Karpas-422 (cell line): Measurements from ENCODE around the gene ITM2C. TPM values are rescaled to one million over a fixed set of nuclear protein-coding genes. Genes with fewer than 3 reads are reported as not detected.

Experiments used
- DNase-seq: peaks from one replicate; pipeline ENCODE4 v3.0.0-alpha.2; 2015
- H2AFZ ChIP-seq: fragments of 200-600 bp; sonication (generic); 2 replicates; pipeline ENCODE4 v1.6.1; 2014; ENCODE audit warnings: antibody characterized with exemption, low read length, mixed read lengths
- H3K27ac ChIP-seq: fragments of 200-600 bp; sonication (generic); 2 replicates; pipeline ENCODE4 v1.5.1; 2014; ENCODE audit warnings: mild to moderate bottlenecking, low read length, moderate library complexity
- H3K27me3 ChIP-seq: fragments of 200-600 bp; sonication (generic); 2 replicates; pipeline ENCODE4 v1.6.1; 2014; ENCODE audit warnings: low read length, mixed read lengths
- H3K36me3 ChIP-seq: fragments of 200-600 bp; sonication (generic); 2 replicates; pipeline ENCODE4 v1.6.1; 2014; ENCODE audit warnings: low read length, mixed read lengths; ENCODE audit not compliant: insufficient read depth
- H3K4me1 ChIP-seq: fragments of 200-600 bp; sonication (generic); 2 replicates; pipeline ENCODE4 v1.6.1; 2014; ENCODE audit warnings: mild to moderate bottlenecking, low read length, mixed read lengths
- H3K4me2 ChIP-seq: fragments of 200-600 bp; sonication (generic); 2 replicates; pipeline ENCODE4 v1.6.1; 2014; ENCODE audit warnings: low read length, low read depth, mild to moderate bottlenecking; ENCODE audit not compliant: poor library complexity, severe bottlenecking
- H3K4me3 ChIP-seq: fragments of 200-600 bp; sonication (generic); 2 replicates; pipeline ENCODE4 v1.5.1; 2014; ENCODE audit warnings: mild to moderate bottlenecking, antibody characterized with exemption, low read length, mixed read lengths
- H3K79me2 ChIP-seq: fragments of 200-600 bp; sonication (generic); 2 replicates; pipeline ENCODE4 v1.6.1; 2014; ENCODE audit warnings: mild to moderate bottlenecking, low read length, mixed read lengths
- H3K9ac ChIP-seq: fragments of 200-600 bp; sonication (generic); 2 replicates; pipeline ENCODE4 v1.6.0; 2014; ENCODE audit warnings: low read length
- H3K9me2 ChIP-seq: fragments of 200-600 bp; sonication (generic), shearing (Covaris generic); replicated peaks from 2 replicates; pipeline ENCODE4 v1.6.0; 2014; ENCODE audit warnings: mild to moderate bottlenecking, low read length, moderate library complexity; ENCODE audit not compliant: insufficient read depth
- H3K9me3 ChIP-seq: fragments of 300-700, 200-600 bp; sonication (generic); 2 replicates; pipeline ENCODE4 v1.6.1; 2014; ENCODE audit warnings: low read length, mixed read lengths
- H4K20me1 ChIP-seq: fragments of 200-600 bp; sonication (generic); 2 replicates; pipeline ENCODE4 v1.6.1; 2014; ENCODE audit warnings: mild to moderate bottlenecking, antibody characterized with exemption, low read length, low read depth; ENCODE audit not compliant: insufficient read depth
- total RNA-seq: library from RNA; depleted of rRNA; stranded (reverse); fragments of >200 nt; shearing (Covaris generic); gene quantifications from 2 replicates; pipeline ENCODE4 v1.2.3, GENCODE V29; 2014; ENCODE audit warnings: low replicate concordance

The ITM2C gene
- total RNA-seq, 1 experiment from 2014 or later, result 0.19 TPM

- H3K27ac ChIP-seq, result peak overlapping the region; percentile 98
- DNase-seq, result peak; percentile 93
- no peaks in the 10 kb centered on the region for H3K9me3 ChIP-seq
- no peaks in the 10 kb centered on the region for H3K36me3 ChIP-seq
- peaks cover 74% of the 10 kb centered on the region for H3K4me1 ChIP-seq
- H3K4me2 ChIP-seq, result peak overlapping the region; percentile 92
- H3K27me3 ChIP-seq, result no peaks in the 10 kb centered on the region
- no peaks in the 10 kb centered on the region for H3K9me2 ChIP-seq
- H2AFZ ChIP-seq, result peak overlapping the region; percentile 64
- no peaks in the 10 kb centered on the region for H3K79me2 ChIP-seq
- H3K4me3 ChIP-seq, result peak overlapping the region; percentile 65
- H3K9ac ChIP-seq, result peak overlapping the region; percentile 77
- H4K20me1 ChIP-seq, result no peaks in the 10 kb centered on the region
These were observed 37.6 kb downstream of the ITM2C start for GRCh38 chr2:230902180-230902899.

GRCh38 chr2:230903231-230904150, 38.7 kb downstream of the ITM2C start:
- Histone ChIP-seq H3K27me3 (no peaks in the 10 kb centered on the region), H3K4me3 (peak overlapping the region; percentile 65), H2AFZ (no peak overlapping the region), H3K9me3 (no peaks in the 10 kb centered on the region), H4K20me1 (no peaks in the 10 kb centered on the region), H3K9ac (peak overlapping the region; percentile 77), H3K4me1 (peaks cover 85% of the 10 kb centered on the region), H3K36me3 (no peaks in the 10 kb centered on the region), H3K4me2 (peak overlapping the region; percentile 92), H3K9me2 (no peaks in the 10 kb centered on the region), H3K79me2 (no peaks in the 10 kb centered on the region), H3K27ac (peak overlapping the region; percentile 98)
- no peak for DNase-seq

- H3K4me2 ChIP-seq, result peak overlapping the region; percentile 92
- H3K9ac ChIP-seq, result peak overlapping the region; percentile 77
- no peaks in the 10 kb centered on the region for H3K27me3 ChIP-seq
- no peak for DNase-seq
- H4K20me1 ChIP-seq, result no peaks in the 10 kb centered on the region
- H3K79me2 ChIP-seq, result no peaks in the 10 kb centered on the region
- peak overlapping the region; percentile 47; the same call in 1 of the 2 replicates for H3K4me3 ChIP-seq
- H3K4me1 ChIP-seq, result peaks cover 88% of the 10 kb centered on the region
- H3K9me3 ChIP-seq, result no peaks in the 10 kb centered on the region
- no peaks in the 10 kb centered on the region for H3K9me2 ChIP-seq
- no peak overlapping the region for H2AFZ ChIP-seq
- H3K27ac ChIP-seq, result peak overlapping the region; percentile 98
- H3K36me3 ChIP-seq, result no peaks in the 10 kb centered on the region
These were observed 40.2 kb downstream of the ITM2C start for GRCh38 chr2:230904856-230905447.

GRCh38 chr2:230905448-230906421, 41.0 kb downstream of the ITM2C start:
- Histone ChIP-seq H3K9me2 (no peaks in the 10 kb centered on the region), H3K9me3 (no peaks in the 10 kb centered on the region), H3K36me3 (no peaks in the 10 kb centered on the region), H3K27ac (peak overlapping the region; percentile 98), H3K27me3 (no peaks in the 10 kb centered on the region), H3K4me3 (no peak overlapping the region), H4K20me1 (no peaks in the 10 kb centered on the region), H3K79me2 (no peaks in the 10 kb centered on the region), H3K4me2 (peak overlapping the region; percentile 92), H3K4me1 (peaks cover 85% of the 10 kb centered on the region), H3K9ac (peak overlapping the region; percentile 77), H2AFZ (no peak overlapping the region)
- DNase-seq, result peak; percentile 96

GRCh38 chr2:230906471-230907230, 41.9 kb downstream of the ITM2C start:
- Histone ChIP-seq H3K4me3 (no peak overlapping the region), H3K9me2 (no peaks in the 10 kb centered on the region), H3K4me1 (peaks cover 81% of the 10 kb centered on the region), H3K9ac (peak overlapping the region; percentile 67; the same call in 1 of the 2 replicates), H3K27me3 (no peaks in the 10 kb centered on the region), H4K20me1 (no peaks in the 10 kb centered on the region), H3K4me2 (peak overlapping the region; percentile 54), H3K79me2 (no peaks in the 10 kb centered on the region), H3K36me3 (no peaks in the 10 kb centered on the region), H3K27ac (peak overlapping the region; percentile 98), H3K9me3 (no peaks in the 10 kb centered on the region), H2AFZ (no peak overlapping the region)
- DNase-seq, result no peak

- no peak for DNase-seq
- H3K4me2 ChIP-seq, result no peak overlapping the region
These were observed 42.8 kb downstream of the ITM2C start for GRCh38 chr2:230907361-230908091.

More at GRCh38 chr2:230907361-230908091, 42.8 kb downstream of the ITM2C start:
- Histone ChIP-seq H3K4me3 (no peak overlapping the region), H2AFZ (no peak overlapping the region), H4K20me1 (no peaks in the 10 kb centered on the region), H3K4me1 (peaks cover 73% of the 10 kb centered on the region), H3K27me3 (no peaks in the 10 kb centered on the region), H3K9me3 (no peaks in the 10 kb centered on the region), H3K9ac (no peak overlapping the region), H3K27ac (no peak overlapping the region), H3K9me2 (no peaks in the 10 kb centered on the region), H3K36me3 (no peaks in the 10 kb centered on the region), H3K79me2 (no peaks in the 10 kb centered on the region)
